GM21526 (cell line): ENCODE measurements around the gene ITPR2.
"Not testable (repeated sequence)": the region's sequence is repeated elsewhere in the genome, so short reads cannot be mapped to it uniquely, and the experiment has no call there.

Experiments
- ATAC-seq: cut with Tn5 transposase; IDR thresholded peaks from one replicate; pipeline ENCODE4 v1.9.1; 2021; ENCODE audit warnings: moderate library complexity; ENCODE audit not compliant: unreplicated experiment, low FRiP score

ITPR2 gene

GRCh38 chr12:26688344-26688904, 144.6 kb downstream of the ITPR2 start:
- no peak for ATAC-seq

- ATAC-seq, result no peak
Measured at GRCh38 chr12:26686408-26686807, 146.6 kb downstream of the ITPR2 start.

- ATAC-seq, result no peak
Measured at GRCh38 chr12:26684101-26684500, 148.9 kb downstream of the ITPR2 start.

DNA sequence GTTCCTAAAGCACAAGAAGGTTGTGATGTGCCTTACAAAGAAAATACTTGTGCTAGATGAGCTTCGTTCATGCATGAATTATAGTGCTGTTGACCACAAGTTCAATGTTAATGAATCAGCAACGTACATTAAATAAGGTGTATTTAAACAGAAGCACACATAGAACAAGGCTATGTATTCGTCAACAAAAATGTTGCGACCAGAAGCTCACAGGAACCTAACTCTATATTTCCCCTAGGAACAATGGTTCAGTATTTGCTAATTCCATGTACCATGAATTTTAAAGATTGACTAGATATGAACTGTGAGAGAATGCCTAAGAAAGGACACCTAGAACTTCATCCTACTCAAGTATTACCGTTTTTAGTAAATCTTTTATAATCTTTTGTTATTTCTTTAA, 149.6 kb downstream of the ITPR2 start:
- no peak for ATAC-seq

- no peak for ATAC-seq
Measured at GRCh38 chr12:26680727-26681455, 152.1 kb downstream of the ITPR2 start.

- ATAC-seq, result no peak
Measured at GRCh38 chr12:26678697-26679660, 154.0 kb downstream of the ITPR2 start.

GRCh38 chr12:26671487-26671886, 161.5 kb downstream of the ITPR2 start:
- not testable (repeated sequence) for ATAC-seq

DNA sequence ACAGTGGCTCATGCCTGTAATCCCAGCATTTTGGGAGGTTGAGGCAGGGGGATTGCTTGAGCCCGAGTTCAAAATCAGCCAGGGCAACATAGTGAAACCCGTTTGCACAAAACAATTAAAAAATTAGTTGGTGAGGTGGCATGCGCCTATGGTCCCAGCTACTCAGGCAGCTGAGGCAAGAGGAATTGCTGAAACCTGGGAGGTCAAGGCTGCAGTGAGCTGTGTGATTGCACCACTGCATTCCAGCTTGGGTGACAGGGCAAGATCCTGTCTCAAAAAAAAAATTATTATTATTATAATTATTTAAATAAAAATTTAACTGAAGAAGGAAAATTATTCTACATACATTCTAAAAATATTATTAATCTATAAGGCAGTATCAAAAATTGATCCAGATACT, 164.1 kb downstream of the ITPR2 start:
- ATAC-seq, result no peak

- ATAC-seq, result no peak
Measured at GRCh38 chr12:26668230-26668629, 164.8 kb downstream of the ITPR2 start.

DNA sequence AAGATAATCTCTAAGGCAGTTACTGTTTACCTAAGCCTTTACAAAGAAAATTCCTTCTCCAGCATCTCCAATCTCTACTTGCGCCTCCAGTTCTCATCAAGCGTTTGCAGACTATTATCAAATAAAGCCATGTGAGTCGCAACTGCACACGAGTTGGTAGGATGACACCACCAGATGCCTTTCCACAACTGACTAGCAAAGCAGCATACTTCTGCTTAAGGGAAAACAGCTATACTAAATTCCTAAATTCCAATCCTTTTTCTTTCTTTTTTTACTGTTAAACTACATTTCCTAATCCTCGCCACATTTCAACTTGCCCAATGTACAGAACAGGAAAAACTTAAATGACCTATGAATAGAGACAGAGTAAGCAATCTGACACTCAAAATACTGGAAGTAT, 166.7 kb downstream of the ITPR2 start:
- no peak for ATAC-seq

DNA sequence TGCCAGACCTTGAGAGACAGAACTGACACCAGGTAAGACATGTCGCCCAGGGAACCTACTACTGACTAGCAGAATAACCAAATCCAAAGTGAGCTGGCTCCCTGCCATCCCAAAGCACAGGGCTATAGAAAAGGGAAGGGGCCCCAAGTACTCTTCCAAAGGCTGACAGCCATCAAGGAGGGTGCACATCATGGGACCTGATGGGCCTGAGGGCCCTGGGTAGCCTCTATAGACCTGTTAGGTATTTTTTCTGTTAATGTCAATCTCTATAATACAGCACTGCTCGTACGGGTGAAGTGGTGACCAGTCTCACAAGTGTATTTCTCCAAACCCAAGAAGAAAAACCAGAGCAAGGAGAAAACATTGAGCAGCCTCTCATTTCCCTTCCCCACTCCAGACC, 171.6 kb downstream of the ITPR2 start:
- no peak for ATAC-seq

GRCh38 chr12:26659930-26660329, 173.1 kb downstream of the ITPR2 start:
- no peak for ATAC-seq

- ATAC-seq, result no peak
Measured at GRCh38 chr12:26658991-26659390, 174.0 kb downstream of the ITPR2 start.

DNA sequence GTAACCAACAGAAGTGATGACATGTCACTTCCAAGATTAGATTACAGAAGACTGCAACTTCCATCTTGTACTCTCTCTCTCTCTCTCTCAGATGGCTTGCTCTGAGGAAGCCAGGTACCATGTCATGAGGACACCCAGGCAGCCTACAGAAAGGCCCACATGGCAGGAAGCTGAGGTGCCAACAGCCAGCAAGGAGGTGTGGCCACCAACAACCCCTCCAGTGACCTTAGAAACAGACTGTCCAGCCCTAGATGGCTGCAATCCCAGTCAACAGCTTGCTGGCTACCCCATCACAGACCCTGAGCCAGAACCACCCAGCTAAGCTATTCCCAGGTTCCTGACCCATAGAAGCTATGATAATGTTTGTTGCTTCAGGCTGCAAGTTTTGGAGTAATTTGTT, 178.4 kb downstream of the ITPR2 start:
- no peak for ATAC-seq

DNA sequence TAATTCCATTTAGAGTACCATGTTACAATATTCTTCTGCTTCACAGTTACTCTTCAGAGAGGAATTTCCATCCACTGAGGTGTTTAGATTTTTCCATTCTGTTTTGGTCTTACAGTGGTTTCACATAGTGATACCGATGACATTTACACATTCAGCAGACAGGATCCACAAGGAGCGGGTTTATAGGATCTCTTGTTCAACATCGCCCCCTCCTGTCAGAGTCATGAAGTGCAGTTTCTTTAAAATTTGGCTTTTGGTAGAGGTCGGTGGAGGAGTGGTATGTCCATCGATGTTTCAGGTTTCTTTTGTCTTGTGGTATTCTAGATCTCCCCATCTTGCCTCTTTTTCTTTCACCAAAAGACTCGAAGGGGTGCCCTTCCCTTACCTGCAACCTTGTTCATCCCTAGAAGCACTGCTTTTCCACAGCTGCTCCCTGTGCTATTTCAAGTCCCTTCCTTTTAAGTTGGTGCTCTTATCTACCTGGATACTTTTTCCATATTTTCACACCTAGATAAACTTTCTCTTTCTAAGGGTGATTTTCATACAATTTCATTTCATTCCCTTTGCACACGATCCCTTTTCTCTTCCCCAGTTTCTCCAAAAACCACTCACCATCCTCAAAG, 181.3 kb downstream of the ITPR2 start:
- no peak for ATAC-seq

- no peak for ATAC-seq
Measured at GRCh38 chr12:26651036-26651435, 182.0 kb downstream of the ITPR2 start.

DNA sequence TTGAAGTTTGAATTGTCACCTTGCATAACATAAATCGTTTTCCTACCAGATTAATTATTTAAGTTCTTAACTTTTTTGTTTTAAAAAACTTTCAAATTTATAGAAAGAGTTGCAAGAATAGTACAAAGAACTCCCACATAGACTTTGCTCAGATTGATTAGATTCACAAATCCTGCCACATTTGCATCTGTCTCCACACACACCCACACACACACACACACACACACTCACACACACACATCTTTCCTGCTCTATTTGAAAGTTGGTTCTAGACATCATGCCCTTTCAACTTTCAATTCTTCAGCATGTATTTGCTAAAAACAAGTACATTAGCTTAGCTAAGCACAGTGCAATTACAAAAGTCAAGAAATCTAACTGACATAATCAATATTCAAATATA, 184.0 kb downstream of the ITPR2 start:
- ATAC-seq, result no peak

DNA sequence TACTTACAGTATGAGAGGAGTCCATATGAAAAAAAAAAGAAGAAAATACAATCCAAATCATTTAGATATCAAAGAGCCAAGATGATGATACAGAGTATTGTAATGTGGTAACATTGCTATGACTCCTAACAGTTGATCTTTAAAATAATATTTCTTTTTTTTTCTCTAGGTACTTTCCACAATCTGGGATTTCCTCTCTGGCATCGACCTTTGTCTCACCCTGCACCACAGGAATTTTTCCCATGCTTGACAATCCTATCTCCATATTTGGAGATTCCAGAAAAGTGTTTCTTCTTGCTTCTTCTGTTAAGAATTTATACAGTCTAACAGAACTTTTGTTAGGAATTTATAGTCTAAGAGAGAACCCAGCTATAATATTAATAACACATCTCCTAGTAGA, 184.4 kb downstream of the ITPR2 start:
- ATAC-seq, result no peak

GRCh38 chr12:26648066-26648465, 184.9 kb downstream of the ITPR2 start:
- no peak for ATAC-seq

DNA sequence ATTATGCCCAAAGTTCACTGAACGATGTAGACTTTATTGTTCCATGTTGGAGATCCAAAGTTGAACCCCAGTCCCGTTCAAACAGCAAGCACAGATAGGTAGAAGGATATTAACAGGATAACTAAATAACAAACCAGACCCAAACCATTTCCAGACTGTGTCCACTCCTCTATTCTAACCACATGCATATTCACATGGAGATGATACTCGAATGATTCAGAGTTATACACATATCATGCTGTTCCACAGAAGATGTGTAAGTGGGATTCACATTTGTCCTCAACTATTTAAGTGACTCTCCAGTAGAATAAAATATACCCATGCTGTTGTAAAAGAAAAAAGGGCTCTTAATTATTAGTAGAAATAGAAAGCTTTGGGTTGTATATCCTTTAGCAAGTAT, 185.9 kb downstream of the ITPR2 start:
- no peak for ATAC-seq

DNA sequence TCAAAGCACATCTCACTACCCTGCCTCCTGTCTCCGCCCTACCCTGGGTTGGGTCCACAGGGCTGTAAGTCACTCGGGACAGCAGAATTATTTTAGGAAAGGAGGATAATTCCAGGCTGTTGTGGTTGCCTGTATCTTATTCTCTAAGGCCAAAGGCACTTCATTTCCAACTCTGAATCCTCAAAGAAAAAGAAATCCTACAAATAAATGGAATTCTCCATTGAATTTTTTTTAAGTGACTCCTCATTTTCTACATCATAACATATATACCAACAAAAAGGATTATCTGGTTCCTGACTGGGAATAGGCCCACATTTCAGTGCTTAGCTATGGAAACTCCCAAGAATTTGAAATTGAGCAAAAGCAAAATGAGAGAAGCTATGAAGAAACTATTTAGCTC, 186.4 kb downstream of the ITPR2 start:
- ATAC-seq, result no peak
